ENCODE results near the gene SUPT7L. TPM values are rescaled to one million over a fixed set of nuclear protein-coding genes. Genes with fewer than 3 reads are reported as not detected.

The SUPT7L gene
- total and polyA plus RNA-seq, 2 of the 13 experiments (the other 11 are each of a cell fraction or from before 2014, with no cell fraction given), result 32.9 to 77.5 TPM

DNA sequence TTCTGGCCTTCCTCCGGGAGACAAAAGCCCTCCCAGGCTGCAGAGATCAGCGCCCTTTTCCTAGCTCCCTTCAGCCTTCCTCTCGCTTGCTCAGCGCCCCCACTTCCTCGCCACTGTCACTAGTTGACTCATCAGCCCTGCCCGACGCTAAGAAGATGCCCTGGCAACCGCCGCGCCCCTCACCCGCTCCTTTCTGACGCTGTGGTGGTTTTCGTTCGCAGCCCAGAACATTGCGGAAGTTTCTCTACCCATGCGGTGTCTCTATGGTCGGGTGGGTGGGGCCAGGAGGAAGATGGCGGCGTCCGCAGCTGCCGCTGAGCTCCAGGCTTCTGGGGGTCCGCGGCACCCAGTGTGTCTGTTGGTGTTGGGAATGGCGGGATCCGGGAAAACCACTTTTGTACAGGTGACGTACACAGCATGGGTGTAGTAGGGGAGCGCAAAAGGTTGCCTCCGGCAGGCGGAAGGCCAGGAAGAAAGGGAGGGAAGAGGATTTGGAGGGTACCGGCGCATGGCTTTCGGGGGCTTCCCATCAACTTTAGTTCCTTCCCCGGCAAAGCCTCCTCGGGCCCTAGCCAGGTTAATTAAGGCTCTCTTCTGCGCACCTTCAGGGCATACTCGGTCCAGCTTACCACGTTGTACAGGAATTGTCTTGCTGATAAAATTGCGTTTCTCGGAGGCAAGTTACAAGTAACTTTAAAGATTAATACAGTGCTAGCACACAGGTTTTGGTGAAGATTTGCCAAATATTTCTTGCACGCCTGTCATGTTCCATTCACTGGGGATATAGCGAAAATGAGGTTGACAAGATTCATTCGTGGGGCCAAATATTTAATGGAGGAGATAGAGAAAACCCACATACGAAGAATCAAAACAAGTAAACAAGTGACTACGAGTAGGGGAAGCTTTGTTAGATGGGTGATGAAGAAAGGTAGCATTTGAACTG, 34.4 kb downstream of the SUPT7L start, which contains the start of the genes CCDC121 and GPN1 (continued):
- TF ChIP-seq ARNT (IDR thresholded peaks at IDR 0.05) (no peak), ZNF225 (CRISPR knock-in tag; IDR thresholded peaks at IDR 0.05) (peak; percentile 96), ZNF878 (CRISPR knock-in tag; IDR thresholded peaks at IDR 0.05) (peak; percentile 88; the same call in 1 of the 2 replicates), RFXANK (CRISPR knock-in tag; IDR thresholded peaks at IDR 0.05) (no peak), ZNF331 (CRISPR knock-in tag; IDR thresholded peaks at IDR 0.05) (peak; percentile 85), ZNF558 (CRISPR knock-in tag; IDR thresholded peaks at IDR 0.05; ENCODE audit: borderline replicate concordance) (no peak; the same call in 1 of the 2 replicates), MBD4 (IDR thresholded peaks at IDR 0.05; ENCODE audit: borderline replicate concordance, low read length) (no peak), SIX1 (CRISPR knock-in tag; IDR thresholded peaks at IDR 0.05; ENCODE audit: borderline replicate concordance) (peak; percentile 26; the same call in 1 of the 2 replicates), SSRP1 (CRISPR knock-in tag; IDR thresholded peaks at IDR 0.05) (no peak), IKZF4 (CRISPR knock-in tag; IDR thresholded peaks at IDR 0.05; ENCODE audit: borderline replicate concordance, low read depth, not compliant biosample characterization) (peak; percentile 28), PHF21A (CRISPR knock-in tag; IDR thresholded peaks at IDR 0.05) (peak; percentile 36; the same call in 1 of the 2 replicates), ZNF44 (CRISPR knock-in tag; IDR thresholded peaks at IDR 0.05) (peak; percentile 57), FOXA1 (IDR thresholded peaks at IDR 0.05) (no peak), FOXA1 (CRISPR knock-in tag; IDR thresholded peaks at IDR 0.05) (no peak), PITX1 (CRISPR knock-in tag; IDR thresholded peaks at IDR 0.05) (peak; percentile 72; the same call in 1 of the 2 replicates), ZSCAN9 (CRISPR knock-in tag; IDR thresholded peaks at IDR 0.05; ENCODE audit: borderline replicate concordance) (peak; percentile 84; the same call in 1 of the 2 replicates)
- TF ChIP-seq, protein P1, sequence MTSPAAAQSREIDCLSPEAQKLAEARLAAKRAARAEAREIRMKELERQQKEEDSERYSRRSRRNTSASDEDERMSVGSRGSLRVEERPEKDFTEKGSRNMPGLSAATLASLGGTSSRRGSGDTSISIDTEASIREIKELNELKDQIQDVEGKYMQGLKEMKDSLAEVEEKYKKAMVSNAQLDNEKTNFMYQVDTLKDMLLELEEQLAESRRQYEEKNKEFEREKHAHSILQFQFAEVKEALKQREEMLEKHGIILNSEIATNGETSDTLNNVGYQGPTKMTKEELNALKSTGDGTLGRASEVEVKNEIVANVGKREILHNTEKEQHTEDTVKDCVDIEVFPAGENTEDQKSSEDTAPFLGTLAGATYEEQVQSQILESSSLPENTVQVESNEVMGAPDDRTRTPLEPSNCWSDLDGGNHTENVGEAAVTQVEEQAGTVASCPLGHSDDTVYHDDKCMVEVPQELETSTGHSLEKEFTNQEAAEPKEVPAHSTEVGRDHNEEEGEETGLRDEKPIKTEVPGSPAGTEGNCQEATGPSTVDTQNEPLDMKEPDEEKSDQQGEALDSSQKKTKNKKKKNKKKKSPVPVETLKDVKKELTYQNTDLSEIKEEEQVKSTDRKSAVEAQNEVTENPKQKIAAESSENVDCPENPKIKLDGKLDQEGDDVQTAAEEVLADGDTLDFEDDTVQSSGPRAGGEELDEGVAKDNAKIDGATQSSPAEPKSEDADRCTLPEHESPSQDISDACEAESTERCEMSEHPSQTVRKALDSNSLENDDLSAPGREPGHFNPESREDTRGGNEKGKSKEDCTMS (CRISPR knock-in tag; conservative IDR thresholded peaks at IDR 0.05), result no peak
- TF ChIP-seq, protein P2, sequence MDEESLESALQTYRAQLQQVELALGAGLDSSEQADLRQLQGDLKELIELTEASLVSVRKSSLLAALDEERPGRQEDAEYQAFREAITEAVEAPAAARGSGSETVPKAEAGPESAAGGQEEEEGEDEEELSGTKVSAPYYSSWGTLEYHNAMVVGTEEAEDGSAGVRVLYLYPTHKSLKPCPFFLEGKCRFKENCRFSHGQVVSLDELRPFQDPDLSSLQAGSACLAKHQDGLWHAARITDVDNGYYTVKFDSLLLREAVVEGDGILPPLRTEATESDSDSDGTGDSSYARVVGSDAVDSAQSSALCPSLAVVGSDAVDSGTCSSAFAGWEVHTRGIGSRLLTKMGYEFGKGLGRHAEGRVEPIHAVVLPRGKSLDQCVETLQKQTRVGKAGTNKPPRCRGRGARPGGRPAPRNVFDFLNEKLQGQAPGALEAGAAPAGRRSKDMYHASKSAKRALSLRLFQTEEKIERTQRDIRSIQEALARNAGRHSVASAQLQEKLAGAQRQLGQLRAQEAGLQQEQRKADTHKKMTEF (CRISPR knock-in tag; IDR thresholded peaks at IDR 0.05), result peak; percentile 71
- TF ChIP-seq, protein P3, sequence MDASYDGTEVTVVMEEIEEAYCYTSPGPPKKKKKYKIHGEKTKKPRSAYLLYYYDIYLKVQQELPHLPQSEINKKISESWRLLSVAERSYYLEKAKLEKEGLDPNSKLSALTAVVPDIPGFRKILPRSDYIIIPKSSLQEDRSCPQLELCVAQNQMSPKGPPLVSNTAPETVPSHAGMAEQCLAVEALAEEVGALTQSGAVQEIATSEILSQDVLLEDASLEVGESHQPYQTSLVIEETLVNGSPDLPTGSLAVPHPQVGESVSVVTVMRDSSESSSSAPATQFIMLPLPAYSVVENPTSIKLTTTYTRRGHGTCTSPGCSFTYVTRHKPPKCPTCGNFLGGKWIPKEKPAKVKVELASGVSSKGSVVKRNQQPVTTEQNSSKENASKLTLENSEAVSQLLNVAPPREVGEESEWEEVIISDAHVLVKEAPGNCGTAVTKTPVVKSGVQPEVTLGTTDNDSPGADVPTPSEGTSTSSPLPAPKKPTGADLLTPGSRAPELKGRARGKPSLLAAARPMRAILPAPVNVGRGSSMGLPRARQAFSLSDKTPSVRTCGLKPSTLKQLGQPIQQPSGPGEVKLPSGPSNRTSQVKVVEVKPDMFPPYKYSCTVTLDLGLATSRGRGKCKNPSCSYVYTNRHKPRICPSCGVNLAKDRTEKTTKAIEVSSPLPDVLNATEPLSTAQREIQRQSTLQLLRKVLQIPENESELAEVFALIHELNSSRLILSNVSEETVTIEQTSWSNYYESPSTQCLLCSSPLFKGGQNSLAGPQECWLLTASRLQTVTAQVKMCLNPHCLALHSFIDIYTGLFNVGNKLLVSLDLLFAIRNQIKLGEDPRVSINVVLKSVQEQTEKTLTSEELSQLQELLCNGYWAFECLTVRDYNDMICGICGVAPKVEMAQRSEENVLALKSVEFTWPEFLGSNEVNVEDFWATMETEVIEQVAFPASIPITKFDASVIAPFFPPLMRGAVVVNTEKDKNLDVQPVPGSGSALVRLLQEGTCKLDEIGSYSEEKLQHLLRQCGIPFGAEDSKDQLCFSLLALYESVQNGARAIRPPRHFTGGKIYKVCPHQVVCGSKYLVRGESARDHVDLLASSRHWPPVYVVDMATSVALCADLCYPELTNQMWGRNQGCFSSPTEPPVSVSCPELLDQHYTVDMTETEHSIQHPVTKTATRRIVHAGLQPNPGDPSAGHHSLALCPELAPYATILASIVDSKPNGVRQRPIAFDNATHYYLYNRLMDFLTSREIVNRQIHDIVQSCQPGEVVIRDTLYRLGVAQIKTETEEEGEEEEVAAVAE (CRISPR knock-in tag; IDR thresholded peaks at IDR 0.05; ENCODE audit: borderline replicate concordance), result peak; percentile 82
- TF ChIP-seq, protein P4, sequence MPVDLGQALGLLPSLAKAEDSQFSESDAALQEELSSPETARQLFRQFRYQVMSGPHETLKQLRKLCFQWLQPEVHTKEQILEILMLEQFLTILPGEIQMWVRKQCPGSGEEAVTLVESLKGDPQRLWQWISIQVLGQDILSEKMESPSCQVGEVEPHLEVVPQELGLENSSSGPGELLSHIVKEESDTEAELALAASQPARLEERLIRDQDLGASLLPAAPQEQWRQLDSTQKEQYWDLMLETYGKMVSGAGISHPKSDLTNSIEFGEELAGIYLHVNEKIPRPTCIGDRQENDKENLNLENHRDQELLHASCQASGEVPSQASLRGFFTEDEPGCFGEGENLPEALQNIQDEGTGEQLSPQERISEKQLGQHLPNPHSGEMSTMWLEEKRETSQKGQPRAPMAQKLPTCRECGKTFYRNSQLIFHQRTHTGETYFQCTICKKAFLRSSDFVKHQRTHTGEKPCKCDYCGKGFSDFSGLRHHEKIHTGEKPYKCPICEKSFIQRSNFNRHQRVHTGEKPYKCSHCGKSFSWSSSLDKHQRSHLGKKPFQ (CRISPR knock-in tag; IDR thresholded peaks at IDR 0.05; ENCODE audit: insufficient replicate concordance), result no peak
